ENCODE results near the gene GSDME. TPM values are rescaled to one million over a fixed set of nuclear protein-coding genes. Genes with fewer than 3 reads are reported as not detected.

GSDME gene
- total and polyA plus RNA-seq, 4 experiments from 2014 or later = 0.46 to 1.7 (median 0.92) TPM

GRCh38 chr7:24752073-24752800, 5.0 kb downstream of the GSDME start:
- Histone ChIP-seq H3K9me3 (ENCODE audit: control insufficient read depth in 1 of 2, low read length in 2 of 2) (no peaks in the 10 kb centered on the region), H3K27me3 (ENCODE audit: insufficient read depth, low read length) (peaks cover 4% of the 10 kb centered on the region), H3K4me1 (ENCODE audit: insufficient read depth, low read length) (peaks cover 16% of the 10 kb centered on the region), H3K4me3 (ENCODE audit: low read length in 2 of 2) (no peak overlapping the region), H3K27ac (ENCODE audit: low read depth, low read length) (no peak overlapping the region), H3K36me3 (ENCODE audit: insufficient read depth, low read length) (no peaks in the 10 kb centered on the region)
- H3K36me3 Mint-ChIP-seq = no peaks in the 10 kb centered on the region
- no peaks in the 10 kb centered on the region for H3K9me3 Mint-ChIP-seq
- DNase-seq = no peak
- CTCF ChIA-PET (ENCODE audit: partially characterized antibody) = no interaction called here
- POLR2A ChIA-PET (ENCODE audit: partially characterized antibody) = no interaction called here
- intact Hi-C loops (cut with micrococcal nuclease) = no loop called here
- no peak overlapping the region for H3K4me3 Mint-ChIP-seq
- no peak overlapping the region for H3K27ac Mint-ChIP-seq
- peaks cover 7 to 24% (median 16%) of the 10 kb centered on the region in 4 donors for H3K4me1 Mint-ChIP-seq
- peaks cover 11 to 19% of the 10 kb centered on the region in 2 donors for H3K27me3 Mint-ChIP-seq

- no peak overlapping the region for H3K27ac ChIP-seq (ENCODE audit: low read depth, low read length)
- H3K36me3 Mint-ChIP-seq = no peaks in the 10 kb centered on the region
- no peak for DNase-seq
- H3K4me1 ChIP-seq (ENCODE audit: insufficient read depth, low read length) = peaks cover 12% of the 10 kb centered on the region
- ChIA-PET CTCF (ENCODE audit: partially characterized antibody) (interaction anchor here (1.4 kb wide), 1 partner anchor 13 kb away, joined by 3 read pairs; no protein-coding TSS in a partner anchor), POLR2A (ENCODE audit: partially characterized antibody) (no interaction called here)
- no peak overlapping the region for H3K27ac Mint-ChIP-seq
- H3K4me3 ChIP-seq (ENCODE audit: low read length in 2 of 2) = no peak overlapping the region
- H3K9me3 ChIP-seq (ENCODE audit: control insufficient read depth in 1 of 2, low read length in 2 of 2) = no peaks in the 10 kb centered on the region
- no peaks in the 10 kb centered on the region for H3K36me3 ChIP-seq (ENCODE audit: insufficient read depth, low read length)
- intact Hi-C loops (cut with micrococcal nuclease) = no loop called here
- no peak overlapping the region for H3K4me3 Mint-ChIP-seq
- peaks cover 6 to 21% (median 15%) of the 10 kb centered on the region in 4 donors for H3K4me1 Mint-ChIP-seq
- peaks cover 3% of the 10 kb centered on the region for H3K27me3 ChIP-seq (ENCODE audit: insufficient read depth, low read length)
- no peaks in the 10 kb centered on the region for H3K9me3 Mint-ChIP-seq
- H3K27me3 Mint-ChIP-seq = peaks cover 10 to 17% of the 10 kb centered on the region in 2 donors
These were observed 5.8 kb downstream of the GSDME start for GRCh38 chr7:24751484-24751883.

- POLR2A ChIA-PET (ENCODE audit: partially characterized antibody) = no interaction called here
- peaks cover 6 to 13% of the 10 kb centered on the region in 2 donors for H3K27me3 Mint-ChIP-seq
- CTCF ChIA-PET (ENCODE audit: partially characterized antibody) = interaction anchor here (1.4 kb wide), 1 partner anchor 14 kb away, joined by 3 read pairs; no protein-coding TSS in a partner anchor
- peaks cover 0 to 12% (median 8%) of the 10 kb centered on the region in 4 donors for H3K4me1 Mint-ChIP-seq
- DNase-seq = no peak
- Histone ChIP-seq H3K4me3 (ENCODE audit: low read length in 2 of 2) (no peak overlapping the region), H3K27ac (ENCODE audit: low read depth, low read length) (no peak overlapping the region), H3K36me3 (ENCODE audit: insufficient read depth, low read length) (no peaks in the 10 kb centered on the region), H3K27me3 (ENCODE audit: insufficient read depth, low read length) (no peaks in the 10 kb centered on the region), H3K9me3 (ENCODE audit: control insufficient read depth in 1 of 2, low read length in 2 of 2) (no peaks in the 10 kb centered on the region), H3K4me1 (ENCODE audit: insufficient read depth, low read length) (peaks cover 3% of the 10 kb centered on the region)
- no peak overlapping the region for H3K27ac Mint-ChIP-seq
- no peaks in the 10 kb centered on the region for H3K9me3 Mint-ChIP-seq
- intact Hi-C loops (cut with micrococcal nuclease) = no loop called here
- no peaks in the 10 kb centered on the region for H3K36me3 Mint-ChIP-seq
- no peak overlapping the region for H3K4me3 Mint-ChIP-seq
These were observed 6.7 kb downstream of the GSDME start for GRCh38 chr7:24750441-24751055.

- no peaks in the 10 kb centered on the region for H3K4me1 Mint-ChIP-seq
- H3K27ac Mint-ChIP-seq = no peak overlapping the region
- CTCF ChIA-PET (ENCODE audit: partially characterized antibody) = no interaction called here
- Histone ChIP-seq H3K4me1 (ENCODE audit: insufficient read depth, low read length) (no peaks in the 10 kb centered on the region), H3K4me3 (ENCODE audit: low read length in 2 of 2) (no peak overlapping the region), H3K27ac (ENCODE audit: low read depth, low read length) (no peak overlapping the region), H3K9me3 (ENCODE audit: control insufficient read depth in 1 of 2, low read length in 2 of 2) (no peaks in the 10 kb centered on the region), H3K36me3 (ENCODE audit: insufficient read depth, low read length) (no peaks in the 10 kb centered on the region), H3K27me3 (ENCODE audit: insufficient read depth, low read length) (no peaks in the 10 kb centered on the region)
- H3K9me3 Mint-ChIP-seq = no peaks in the 10 kb centered on the region
- intact Hi-C loops (cut with micrococcal nuclease) = no loop called here
- H3K27me3 Mint-ChIP-seq = peaks cover 4 to 10% of the 10 kb centered on the region in 2 donors
- no peak overlapping the region for H3K4me3 Mint-ChIP-seq
- POLR2A ChIA-PET (ENCODE audit: partially characterized antibody) = no interaction called here
- no peak for DNase-seq
- H3K36me3 Mint-ChIP-seq = no peaks in the 10 kb centered on the region
These were observed 8.7 kb downstream of the GSDME start for GRCh38 chr7:24748521-24748920.

- ChIA-PET CTCF (ENCODE audit: partially characterized antibody) (no interaction called here), POLR2A (ENCODE audit: partially characterized antibody) (no interaction called here)
- Mint-ChIP-seq H3K4me3 (no peak overlapping the region), H3K9me3 (no peaks in the 10 kb centered on the region), H3K27ac (no peak overlapping the region), H3K4me1 (no peaks in the 10 kb centered on the region), H3K36me3 (no peaks in the 10 kb centered on the region), H3K27me3 (peaks cover 4 to 11% of the 10 kb centered on the region in 2 donors)
- H3K9me3 ChIP-seq (ENCODE audit: control insufficient read depth in 1 of 2, low read length in 2 of 2) = no peaks in the 10 kb centered on the region
- H3K27me3 ChIP-seq (ENCODE audit: insufficient read depth, low read length) = no peaks in the 10 kb centered on the region
- DNase-seq = no peak
- no peaks in the 10 kb centered on the region for H3K4me1 ChIP-seq (ENCODE audit: insufficient read depth, low read length)
- H3K4me3 ChIP-seq (ENCODE audit: low read length in 2 of 2) = no peak overlapping the region
- intact Hi-C loops (cut with micrococcal nuclease) = no loop called here
- no peaks in the 10 kb centered on the region for H3K36me3 ChIP-seq (ENCODE audit: insufficient read depth, low read length)
- no peak overlapping the region for H3K27ac ChIP-seq (ENCODE audit: low read depth, low read length)
These were observed 11.9 kb downstream of the GSDME start for GRCh38 chr7:24745355-24745754.

- intact Hi-C loops (cut with micrococcal nuclease) = no loop called here
- no peaks in the 10 kb centered on the region for H3K9me3 ChIP-seq (ENCODE audit: control insufficient read depth in 1 of 2, low read length in 2 of 2)
- peaks cover 0 to 7% (median 5%) of the 10 kb centered on the region in 8 donors for H3K9me3 Mint-ChIP-seq
- no peaks in the 10 kb centered on the region for H3K27me3 ChIP-seq (ENCODE audit: insufficient read depth, low read length)
- no peaks in the 10 kb centered on the region for H3K36me3 ChIP-seq (ENCODE audit: insufficient read depth, low read length)
- POLR2A ChIA-PET (ENCODE audit: partially characterized antibody) = no interaction called here
- H3K27ac ChIP-seq (ENCODE audit: low read depth, low read length) = no peak overlapping the region
- H3K27me3 Mint-ChIP-seq = peaks cover 5 to 6% of the 10 kb centered on the region in 2 donors
- H3K4me3 Mint-ChIP-seq = no peak overlapping the region
- H3K36me3 Mint-ChIP-seq = no peaks in the 10 kb centered on the region
- H3K27ac Mint-ChIP-seq = no peak overlapping the region
- H3K4me1 Mint-ChIP-seq = no peaks in the 10 kb centered on the region
- H3K4me1 ChIP-seq (ENCODE audit: insufficient read depth, low read length) = no peaks in the 10 kb centered on the region
- CTCF ChIA-PET (ENCODE audit: partially characterized antibody) = no interaction called here
- DNase-seq = no peak
- no peak overlapping the region for H3K4me3 ChIP-seq (ENCODE audit: low read length in 2 of 2)
These were observed 13.8 kb downstream of the GSDME start for GRCh38 chr7:24743471-24743870.

GRCh38 chr7:24742506-24743162, 14.6 kb downstream of the GSDME start:
- Mint-ChIP-seq H3K27me3 (peaks cover 4 to 6% of the 10 kb centered on the region in 2 donors), H3K4me1 (no peaks in the 10 kb centered on the region), H3K27ac (no peak overlapping the region), H3K9me3 (peaks cover 2 to 15% (median 12%) of the 10 kb centered on the region in 8 donors), H3K4me3 (no peak overlapping the region), H3K36me3 (no peaks in the 10 kb centered on the region)
- ChIA-PET CTCF (ENCODE audit: partially characterized antibody) (no interaction called here), POLR2A (ENCODE audit: partially characterized antibody) (no interaction called here)
- H3K27me3 ChIP-seq (ENCODE audit: insufficient read depth, low read length) = no peaks in the 10 kb centered on the region
- intact Hi-C loops (cut with micrococcal nuclease) = no loop called here
- H3K4me1 ChIP-seq (ENCODE audit: insufficient read depth, low read length) = no peaks in the 10 kb centered on the region
- H3K4me3 ChIP-seq (ENCODE audit: low read length in 2 of 2) = no peak overlapping the region
- H3K9me3 ChIP-seq (ENCODE audit: control insufficient read depth in 1 of 2, low read length in 2 of 2) = no peaks in the 10 kb centered on the region
- H3K27ac ChIP-seq (ENCODE audit: low read depth, low read length) = no peak overlapping the region
- H3K36me3 ChIP-seq (ENCODE audit: insufficient read depth, low read length) = no peaks in the 10 kb centered on the region
- no peak for DNase-seq

All from CD4-positive, alpha-beta memory T cell (primary cell).